ENCODE results near the gene UNK. TPM values are rescaled to one million over a fixed set of nuclear protein-coding genes. Genes with fewer than 3 reads are reported as not detected.

The UNK gene
- total and polyA plus RNA-seq, 9 of the 15 experiments (the other 6 are each of a cell fraction or from before 2014, with no cell fraction given) = 12.8 to 38.6 (median 24.8) TPM

DNA sequence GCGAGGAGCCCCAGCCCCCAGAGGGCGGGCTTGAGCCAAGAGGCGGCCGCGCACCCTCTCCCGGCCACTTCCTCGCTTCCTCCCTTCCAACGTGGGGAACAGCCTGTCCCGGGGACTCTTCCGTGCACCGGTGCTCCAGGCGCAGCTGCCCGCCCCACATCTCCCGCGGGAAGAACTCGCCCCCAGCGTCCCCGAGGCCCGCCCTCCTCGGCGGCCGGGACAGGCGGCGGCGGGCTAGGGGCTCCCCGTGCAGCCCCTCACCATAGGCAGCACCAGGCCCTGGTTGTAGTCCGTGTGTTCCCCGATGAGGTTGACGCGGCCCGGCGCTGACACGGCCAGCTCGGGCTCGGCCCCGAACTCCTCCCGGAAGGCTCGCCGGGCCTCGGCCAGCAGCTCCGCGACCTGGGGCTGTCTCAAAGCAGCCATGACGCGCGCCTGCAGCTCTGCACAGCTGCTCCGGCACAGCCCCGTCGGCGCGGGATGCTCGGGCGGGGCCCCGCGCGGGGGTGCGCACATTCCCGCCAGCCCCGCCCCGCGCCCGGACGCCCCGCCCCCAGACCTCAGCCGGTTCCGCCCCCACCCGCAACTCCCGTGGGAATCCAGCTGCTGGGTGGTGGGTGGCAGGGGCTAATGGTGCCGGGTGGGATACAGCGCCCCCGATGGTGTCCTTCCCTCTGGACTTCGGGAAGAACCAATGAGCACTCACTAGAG, 19.7 kb upstream of the UNK start, which contains the start of gene GALK1 (continued):
- TF ChIP-seq YY1 (IDR thresholded peaks at IDR 0.05; ENCODE audit: borderline replicate concordance in 1 of 3, control insufficient read depth in 1 of 3, extremely low read depth in 1 of 3, insufficient read depth in 3 of 3, insufficient read length in 1 of 3, insufficient replicate concordance in 2 of 3, low read depth in 1 of 3, low read length in 2 of 3) (peak in 2 of 3 experiments; percentile 78 to 89), GTF2F1 (IDR thresholded peaks at IDR 0.05; ENCODE audit: low read depth, low read length) (no peak), ZNF436 (CRISPR knock-in tag; IDR thresholded peaks at IDR 0.05) (no peak), NFE2 (IDR thresholded peaks at IDR 0.05; ENCODE audit: low read depth) (no peak), POLR3G (IDR thresholded peaks at IDR 0.05; ENCODE audit: extremely low read depth, insufficient read length, insufficient replicate concordance) (no peak), ZNF592 (IDR thresholded peaks at IDR 0.05) (peak; percentile 70; the same call in 1 of the 2 replicates), SLC30A9 (CRISPR knock-in tag; IDR thresholded peaks at IDR 0.05) (no peak), HNRNPH1 (optimal IDR thresholded peaks at IDR 0.05; ENCODE audit: low read depth, low read length) (no peak), SMARCA5 (IDR thresholded peaks at IDR 0.05) (no peak), PHB2 (IDR thresholded peaks at IDR 0.05; ENCODE audit: low read depth) (no peak), PYGO2 (tag; IDR thresholded peaks at IDR 0.05) (no peak), RUNX1 (IDR thresholded peaks at IDR 0.05; ENCODE audit: low read depth) (no peak), EZH2 (IDR thresholded peaks at IDR 0.05; ENCODE audit: borderline replicate concordance, low read depth, low read length) (no peak), ZNF766 (CRISPR knock-in tag; conservative IDR thresholded peaks at IDR 0.05) (peak; percentile 60; the same call in 1 of the 2 replicates), CREBBP (IDR thresholded peaks at IDR 0.05; ENCODE audit: low read depth, low read length) (no peak), KDM5B (IDR thresholded peaks at IDR 0.05; ENCODE audit: insufficient replicate concordance, low read depth, low read length) (peak; percentile 60), KHSRP (IDR thresholded peaks at IDR 0.05) (no peak), SMC3 (conservative IDR thresholded peaks at IDR 0.05; ENCODE audit: insufficient read depth, low read depth, low read length) (peak; percentile 28; the same call in 1 of the 2 replicates), THRA (IDR thresholded peaks at IDR 0.05) (no peak), ZNF699 (CRISPR knock-in tag; IDR thresholded peaks at IDR 0.05; ENCODE audit: insufficient replicate concordance) (no peak)
- TF ChIP-seq, protein P1, sequence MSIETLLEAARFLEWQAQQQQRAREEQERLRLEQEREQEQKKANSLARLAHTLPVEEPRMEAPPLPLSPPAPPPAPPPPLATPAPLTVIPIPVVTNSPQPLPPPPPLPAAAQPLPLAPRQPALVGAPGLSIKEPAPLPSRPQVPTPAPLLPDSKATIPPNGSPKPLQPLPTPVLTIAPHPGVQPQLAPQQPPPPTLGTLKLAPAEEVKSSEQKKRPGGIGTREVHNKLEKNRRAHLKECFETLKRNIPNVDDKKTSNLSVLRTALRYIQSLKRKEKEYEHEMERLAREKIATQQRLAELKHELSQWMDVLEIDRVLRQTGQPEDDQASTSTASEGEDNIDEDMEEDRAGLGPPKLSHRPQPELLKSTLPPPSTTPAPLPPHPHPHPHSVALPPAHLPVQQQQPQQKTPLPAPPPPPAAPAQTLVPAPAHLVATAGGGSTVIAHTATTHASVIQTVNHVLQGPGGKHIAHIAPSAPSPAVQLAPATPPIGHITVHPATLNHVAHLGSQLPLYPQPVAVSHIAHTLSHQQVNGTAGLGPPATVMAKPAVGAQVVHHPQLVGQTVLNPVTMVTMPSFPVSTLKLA (conservative IDR thresholded peaks at IDR 0.05) = peak in 1 of 2 experiments; percentile 77; a peak in 2 of 4 replicates
